ENCODE results near the gene GGA2.

DNA sequence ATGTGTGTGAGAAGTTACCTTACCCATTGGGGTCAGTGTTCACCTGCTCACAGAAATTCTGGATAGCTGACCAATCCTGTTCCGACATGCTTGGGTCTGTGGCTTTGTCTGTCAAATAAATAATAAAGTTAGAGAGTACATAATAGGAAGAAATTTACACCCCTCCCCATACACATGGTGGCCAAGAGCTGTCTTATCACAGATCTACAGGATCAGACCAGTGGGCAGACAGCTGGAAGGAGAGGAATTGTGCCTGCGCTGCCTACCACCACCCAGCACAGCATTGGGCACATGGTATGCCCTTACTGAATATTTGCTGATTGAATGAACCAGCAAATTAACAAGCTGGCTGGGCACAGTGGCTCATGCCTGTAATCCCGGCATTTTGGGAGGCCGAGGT, 14.6 kb downstream of the GGA2 start:
- TF ChIP-seq YY1 (IDR thresholded peaks at IDR 0.05; ENCODE audit: low read depth) (no peak), CREB1 (IDR thresholded peaks at IDR 0.05; ENCODE audit: low read depth) (no peak), ZBTB7A (IDR thresholded peaks at IDR 0.05; ENCODE audit: low read depth) (no peak)
- TF ChIP-seq, protein P1, sequence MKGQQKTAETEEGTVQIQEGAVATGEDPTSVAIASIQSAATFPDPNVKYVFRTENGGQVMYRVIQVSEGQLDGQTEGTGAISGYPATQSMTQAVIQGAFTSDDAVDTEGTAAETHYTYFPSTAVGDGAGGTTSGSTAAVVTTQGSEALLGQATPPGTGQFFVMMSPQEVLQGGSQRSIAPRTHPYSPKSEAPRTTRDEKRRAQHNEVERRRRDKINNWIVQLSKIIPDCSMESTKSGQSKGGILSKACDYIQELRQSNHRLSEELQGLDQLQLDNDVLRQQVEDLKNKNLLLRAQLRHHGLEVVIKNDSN (IDR thresholded peaks at IDR 0.05), result no peak
